Measurements from ENCODE around the gene PKP1.
A peak's percentile ranks its signal among the peaks of the same experiment; 100 is the strongest.

The PKP1 gene

GRCh38 chr1:201341377-201341776, 58.1 kb downstream of the PKP1 start:
- H3K4me3 ChIP-seq (ENCODE audit: low read depth, low read length) = no peak overlapping the region
- TF ChIP-seq CTCF (IDR thresholded peaks at IDR 0.05; ENCODE audit: borderline replicate concordance, insufficient read depth, low read depth, low read length) = no peak

- no peak overlapping the region for H3K4me3 ChIP-seq (ENCODE audit: low read depth, low read length)
- TF ChIP-seq CTCF (IDR thresholded peaks at IDR 0.05; ENCODE audit: borderline replicate concordance, insufficient read depth, low read depth, low read length) = no peak
Observed at GRCh38 chr1:201344206-201345080, 61.1 kb downstream of the PKP1 start.

GRCh38 chr1:201345081-201345355, 61.7 kb downstream of the PKP1 start:
- TF ChIP-seq CTCF (IDR thresholded peaks at IDR 0.05; ENCODE audit: borderline replicate concordance, insufficient read depth, low read depth, low read length) = no peak
- no peak overlapping the region for H3K4me3 ChIP-seq (ENCODE audit: low read depth, low read length)

- H3K4me3 ChIP-seq (ENCODE audit: low read depth, low read length) = no peak overlapping the region
- peak; percentile 59; the same call in 1 of the 2 replicates for TF ChIP-seq CTCF (IDR thresholded peaks at IDR 0.05; ENCODE audit: borderline replicate concordance, insufficient read depth, low read depth, low read length)
Observed at GRCh38 chr1:201346337-201346939, 63.1 kb downstream of the PKP1 start.

- TF ChIP-seq CTCF (IDR thresholded peaks at IDR 0.05; ENCODE audit: borderline replicate concordance, insufficient read depth, low read depth, low read length) = no peak
Observed at GRCh38 chr1:201346987-201347386, 63.7 kb downstream of the PKP1 start.

GRCh38 chr1:201347498-201348210, 64.3 kb downstream of the PKP1 start:
- TF ChIP-seq CTCF (IDR thresholded peaks at IDR 0.05; ENCODE audit: borderline replicate concordance, insufficient read depth, low read depth, low read length) = no peak
- no peak overlapping the region for H3K4me3 ChIP-seq (ENCODE audit: low read depth, low read length)

More at GRCh38 chr1:201346987-201347386, 63.7 kb downstream of the PKP1 start:
- no peak overlapping the region for H3K4me3 ChIP-seq (ENCODE audit: low read depth, low read length)

Measured in GM12875 (cell line).